H9 (cell line): ENCODE data around the gene CYB5A. TPM values are rescaled to one million over a fixed set of nuclear protein-coding genes. Genes with fewer than 3 reads are reported as not detected.

Experiments used
- DNase-seq: peaks from one replicate; pipeline ENCODE4 v3.0.0-alpha.2; 2017
- H2AFZ ChIP-seq: one replicate; pipeline ENCODE4 v1.6.1; 2013; ENCODE audit warnings: mild to moderate bottlenecking, low read length, control low read depth, moderate library complexity
- H2AK5ac ChIP-seq: 2 replicates; pipeline ENCODE4 v1.6.1; 2013; ENCODE audit warnings: low read length, control low read depth, mixed read lengths; ENCODE audit not compliant: insufficient read length
- H2BK120ac ChIP-seq: one replicate; pipeline ENCODE4 v1.6.1; 2013; ENCODE audit warnings: low read depth, mild to moderate bottlenecking, low read length, control low read depth, inconsistent platforms; ENCODE audit not compliant: poor library complexity, severe bottlenecking
- H2BK12ac ChIP-seq: 2 replicates; pipeline ENCODE4 v1.6.1; 2013; ENCODE audit warnings: low read length, control low read depth, mixed read lengths, low read depth; ENCODE audit not compliant: insufficient read length
- H2BK15ac ChIP-seq: 2 replicates; pipeline ENCODE4 v1.6.1; 2013; ENCODE audit warnings: low read depth, low read length, control low read depth
- H2BK20ac ChIP-seq: one replicate; pipeline ENCODE4 v1.6.1; 2013; ENCODE audit warnings: low read depth, mild to moderate bottlenecking, low read length, control low read depth, inconsistent platforms; ENCODE audit not compliant: poor library complexity, severe bottlenecking
- H2BK5ac ChIP-seq: 2 replicates; pipeline ENCODE4 v1.6.1; 2013; ENCODE audit warnings: low read length, control low read depth, mixed read lengths; ENCODE audit not compliant: insufficient read length
- H3K14ac ChIP-seq: 2 replicates; pipeline ENCODE4 v1.6.1; 2013; ENCODE audit warnings: low read length, control low read depth; ENCODE audit not compliant: insufficient read depth
- H3K18ac ChIP-seq: 2 replicates; pipeline ENCODE4 v1.6.1; 2013; ENCODE audit warnings: low read depth, mild to moderate bottlenecking, mixed read lengths, low read length, control low read depth; ENCODE audit not compliant: insufficient read length
- H3K23ac ChIP-seq: 2 replicates; pipeline ENCODE4 v1.6.1; 2013; ENCODE audit warnings: low read length, control low read depth, mixed read lengths, low read depth; ENCODE audit not compliant: insufficient read length
- H3K23me2 ChIP-seq: 2 replicates; pipeline ENCODE4 v1.6.1; 2013; ENCODE audit warnings: low read depth, mild to moderate bottlenecking, mixed read lengths, low read length, control low read depth; ENCODE audit not compliant: insufficient read length, poor library complexity, severe bottlenecking
- H3K27ac ChIP-seq: 2 replicates; pipeline ENCODE4 v1.5.1; 2013; ENCODE audit warnings: low read length, control low read depth, mixed read lengths, low read depth; ENCODE audit not compliant: insufficient read length
- H3K27me3 ChIP-seq: 2 replicates; pipeline ENCODE4 v1.6.1; 2013; ENCODE audit warnings: low read length, control low read depth, inconsistent platforms; ENCODE audit not compliant: insufficient read depth
- H3K4ac ChIP-seq: 2 replicates; pipeline ENCODE4 v1.6.1; 2013; ENCODE audit warnings: low read depth, mild to moderate bottlenecking, control low read depth, inconsistent platforms, low read length, moderate library complexity
- H3K4me1 ChIP-seq: 2 replicates; pipeline ENCODE4 v1.6.1; 2013; ENCODE audit warnings: low read length, control low read depth, inconsistent platforms; ENCODE audit not compliant: insufficient read depth
- H3K4me2 ChIP-seq: 2 replicates; pipeline ENCODE4 v1.6.1; 2013; ENCODE audit warnings: low read length, control low read depth, mixed read lengths; ENCODE audit not compliant: insufficient read length, insufficient read depth
- H3K56ac ChIP-seq: 2 replicates; pipeline ENCODE4 v1.6.1; 2013; ENCODE audit warnings: low read depth, mild to moderate bottlenecking, mixed read lengths, low read length, control low read depth; ENCODE audit not compliant: insufficient read length
- H3K79me1 ChIP-seq: 2 replicates; pipeline ENCODE4 v1.6.1; 2013; ENCODE audit warnings: low read depth, mild to moderate bottlenecking, moderate library complexity, low read length, control low read depth, inconsistent platforms; ENCODE audit not compliant: insufficient read depth, poor library complexity, severe bottlenecking
- H3K79me2 ChIP-seq: 2 replicates; pipeline ENCODE4 v1.6.1; 2013; ENCODE audit warnings: low read length, control low read depth, inconsistent platforms; ENCODE audit not compliant: insufficient read depth
- H3K9ac ChIP-seq: 2 replicates; pipeline ENCODE4 v1.6.1; 2013; ENCODE audit warnings: low read length, control low read depth, mixed read lengths; ENCODE audit not compliant: insufficient read length; ENCODE audit errors: extremely low read depth
- H3K9me3 ChIP-seq: one replicate; pipeline ENCODE4 v1.6.1; 2013; ENCODE audit warnings: low read depth, low read length, inconsistent platforms; ENCODE audit not compliant: control insufficient read depth
- H3T11ph ChIP-seq: one replicate; pipeline ENCODE4 v1.6.1; 2013; ENCODE audit warnings: mild to moderate bottlenecking, low read length, control low read depth, inconsistent platforms
- H4K20me1 ChIP-seq: one replicate; pipeline ENCODE4 v1.6.1; 2013; ENCODE audit not compliant: control insufficient read depth, insufficient read length, insufficient read depth
- H4K5ac ChIP-seq: 2 replicates; pipeline ENCODE4 v1.6.1; 2013; ENCODE audit warnings: low read depth, mild to moderate bottlenecking, mixed read lengths, low read length, control low read depth; ENCODE audit not compliant: insufficient read length
- H4K8ac ChIP-seq: replicated peaks from 2 replicates; pipeline ENCODE4 v1.6.1; 2013; ENCODE audit warnings: low read length, control low read depth, mixed read lengths, low read depth; ENCODE audit not compliant: insufficient read length
- H4K91ac ChIP-seq: 2 replicates; pipeline ENCODE4 v1.6.1; 2013; ENCODE audit warnings: low read depth, mild to moderate bottlenecking, moderate library complexity, mixed read lengths, low read length, control low read depth; ENCODE audit not compliant: insufficient read length
- H3K27ac Mint-ChIP-seq, 3 experiments: 2 replicates in 2 of 3; 3 replicates in 1 of 3; pipeline ENCODE4 v1.8.0; 2020 to 2021; ENCODE audit warnings: mixed read lengths in 3 of 3, mild to moderate bottlenecking in 1 of 3, moderate library complexity in 1 of 3
- H3K27me3 Mint-ChIP-seq: 2 replicates; pipeline ENCODE4 v1.8.0; 2021; ENCODE audit warnings: low read depth, mild to moderate bottlenecking, moderate library complexity, mixed read lengths
- H3K36me3 Mint-ChIP-seq, 3 experiments: 2 replicates in 2 of 3; 3 replicates in 1 of 3; pipeline ENCODE4 v1.8.0; 2020 to 2021; ENCODE audit warnings: low read depth in 3 of 3, mixed read lengths in 3 of 3; ENCODE audit not compliant: insufficient read depth in 1 of 3
- H3K4me1 Mint-ChIP-seq, 2 experiments: 2 replicates each; pipeline ENCODE4 v1.8.0; 2020; ENCODE audit warnings: mixed read lengths in 2 of 2
- H3K4me3 Mint-ChIP-seq, 2 experiments: 2 replicates in 1 of 2; 3 replicates in 1 of 2; pipeline ENCODE4 v1.8.0; 2020 to 2021; ENCODE audit warnings: mild to moderate bottlenecking in 2 of 2, mixed read lengths in 2 of 2, moderate library complexity in 1 of 2
- H3K9me3 Mint-ChIP-seq, 2 experiments: 2 replicates in 1 of 2; 3 replicates in 1 of 2; pipeline ENCODE4 v1.8.0; 2020; ENCODE audit warnings: mild to moderate bottlenecking in 2 of 2, mixed read lengths in 2 of 2, moderate library complexity in 1 of 2
- CTCF ChIP-seq: fragments of 200-600 bp; sonication (generic); conservative IDR thresholded peaks from 3 replicates; pipeline ENCODE4 v1.8.0; 2021; ENCODE audit warnings: antibody characterized with exemption, mild to moderate bottlenecking
- WGBS: extraction: QIAGEN DNeasy Blood & Tissue Kit; methylation state at CpG from one replicate; pipeline ENCODE4 v1.1.7; 2013; ENCODE audit warnings: missing lambda C conversion rate, low lambda C conversion rate, mixed read lengths; ENCODE audit not compliant: insufficient read length; ENCODE audit errors: extremely low coverage; 5-methylcytosine and 5-hydroxymethylcytosine counted together
- total RNA-seq: library from RNA; stranded (reverse); gene quantifications from 2 replicates; pipeline ENCODE4 v1.2.1, GENCODE V29; 2021

The CYB5A gene
- total RNA-seq, 1 experiment from 2014 or later, result 93.2 TPM

GRCh38 chr18:74248595-74248994 is 43.2 kb downstream of the CYB5A start:
- Mint-ChIP-seq H3K36me3 (peaks cover 8 to 31% (median 20%) of the 10 kb centered on the region in 3 experiments), H3K27me3 (no peaks in the 10 kb centered on the region), H3K4me1 (peaks cover 16% of the 10 kb centered on the region in 2 experiments), H3K4me3 (no peak overlapping the region), H3K9me3 (no peaks in the 10 kb centered on the region; a peak in 1 of 5 replicates), H3K27ac (no peak overlapping the region)
- H2AK5ac ChIP-seq, result no peak overlapping the region
- no peak overlapping the region for H3K14ac ChIP-seq
- H3K9ac ChIP-seq, result no peak overlapping the region
- no peak overlapping the region for H4K91ac ChIP-seq
- no peaks in the 10 kb centered on the region for H3K23me2 ChIP-seq
- H3K4me2 ChIP-seq, result no peak overlapping the region
- H4K5ac ChIP-seq, result no peak overlapping the region
- no peak overlapping the region for H3K4ac ChIP-seq
- no peak overlapping the region for H3K56ac ChIP-seq
- no peaks in the 10 kb centered on the region for H3K79me1 ChIP-seq
- H2BK5ac ChIP-seq, result no peak overlapping the region
- H2BK120ac ChIP-seq, result no peak overlapping the region
- H4K20me1 ChIP-seq, result no peaks in the 10 kb centered on the region
- H4K8ac ChIP-seq, result no peak overlapping the region
- no peak overlapping the region for H3T11ph ChIP-seq
- H2BK20ac ChIP-seq, result no peak overlapping the region
- no peaks in the 10 kb centered on the region for H3K4me1 ChIP-seq
- H2BK15ac ChIP-seq, result no peak overlapping the region
- no peaks in the 10 kb centered on the region for H3K79me2 ChIP-seq
- no peak overlapping the region for H3K27ac ChIP-seq
- H3K27me3 ChIP-seq, result no peaks in the 10 kb centered on the region
- no peak overlapping the region for H3K23ac ChIP-seq
- no peaks in the 10 kb centered on the region for H3K9me3 ChIP-seq
- TF ChIP-seq CTCF, result no peak
- no peak overlapping the region for H2AFZ ChIP-seq
- DNase-seq, result no peak
- WGBS, result no CpG with 5 or more reads among the region's 4 CpGs
- no peak overlapping the region for H2BK12ac ChIP-seq
- no peak overlapping the region for H3K18ac ChIP-seq
